ENCODE measurements around the gene NCAPG2.

The NCAPG2 gene

GRCh38 chr7:158581440-158582088 lies 123.0 kb downstream of the NCAPG2 start:
- TF ChIP-seq TAF1 (IDR thresholded peaks at IDR 0.05; ENCODE audit: low read depth, low read length) (no peak), PAX5 (IDR thresholded peaks at IDR 0.05; ENCODE audit: insufficient read depth, low read length, severe bottlenecking) (no peak), SPI1 (IDR thresholded peaks at IDR 0.05; ENCODE audit: low read depth, low read length) (no peak), POLR2A (IDR thresholded peaks at IDR 0.05; ENCODE audit: low read depth, low read length) (no peak), POLR2AphosphoS5 (IDR thresholded peaks at IDR 0.05; ENCODE audit: low read depth, low read length) (no peak), POU2F2 (IDR thresholded peaks at IDR 0.05; ENCODE audit: low read depth, low read length) (no peak)
- no peak for FAIRE-seq
- no peak for DNase-seq (ENCODE audit: insufficient read length, low spot score)

All from GM12891 (cell line).